ENCODE data around the gene POU3F1. TPM values are rescaled to one million over a fixed set of nuclear protein-coding genes. Genes with fewer than 3 reads are reported as not detected.

The POU3F1 gene
- total RNA-seq, 1 donor from 2014 or later: 0.45 TPM

- no peak for TF ChIP-seq CTCF (IDR thresholded peaks at IDR 0.05; ENCODE audit: unreplicated experiment)
- DNase-seq (ENCODE audit: low spot score in 2 of 2, unreplicated experiment in 2 of 2): no peak
- H3K4me1 Mint-ChIP-seq: peaks cover 13% of the 10 kb centered on the region
Observed at GRCh38 chr1:38014171-38014570, 32.4 kb downstream of the POU3F1 start.

GRCh38 chr1:38013227-38013622 lies 33.4 kb downstream of the POU3F1 start:
- TF ChIP-seq CTCF (IDR thresholded peaks at IDR 0.05; ENCODE audit: unreplicated experiment): no peak
- H3K4me1 Mint-ChIP-seq: peaks cover 13% of the 10 kb centered on the region
- no peaks in the 10 kb centered on the region for H3K9me3 Mint-ChIP-seq
- peak overlapping the region; percentile 94 for H3K4me3 Mint-ChIP-seq
- DNase-seq (ENCODE audit: low spot score in 2 of 2, unreplicated experiment in 2 of 2): no peak
- no peaks in the 10 kb centered on the region for H3K27me3 Mint-ChIP-seq (ENCODE audit: low read depth)
- peak overlapping the region; percentile 98 for H3K27ac Mint-ChIP-seq
- peaks cover 8% of the 10 kb centered on the region for H3K36me3 Mint-ChIP-seq

More at GRCh38 chr1:38014171-38014570, 32.4 kb downstream of the POU3F1 start:
- Mint-ChIP-seq H3K36me3 (peaks cover 12% of the 10 kb centered on the region), H3K9me3 (no peaks in the 10 kb centered on the region), H3K4me3 (peak overlapping the region; percentile 94), H3K27me3 (ENCODE audit: low read depth) (no peaks in the 10 kb centered on the region), H3K27ac (peak overlapping the region; percentile 39)

- no peak for TF ChIP-seq CTCF (IDR thresholded peaks at IDR 0.05; ENCODE audit: unreplicated experiment)
- peak; percentile 87 to 89 for DNase-seq (ENCODE audit: low spot score in 2 of 2, unreplicated experiment in 2 of 2)
- H3K36me3 Mint-ChIP-seq: peaks cover 7% of the 10 kb centered on the region
- H3K27me3 Mint-ChIP-seq (ENCODE audit: low read depth): no peaks in the 10 kb centered on the region
- H3K27ac Mint-ChIP-seq: peak within 1 kb of the TSS; percentile 98
- peak within 1 kb of the TSS; percentile 94 for H3K4me3 Mint-ChIP-seq
- peaks cover 13% of the 10 kb centered on the region for H3K4me1 Mint-ChIP-seq
- no peaks in the 10 kb centered on the region for H3K9me3 Mint-ChIP-seq
Observed at GRCh38 chr1:38012363-38013226, 34.0 kb downstream of the POU3F1 start, which contains the start of gene UTP11. Gene UTP11 (plus strand): TSS chr1:38012734. CDS start chr1:38012803, 69 bp downstream.

- no peak for DNase-seq (ENCODE audit: low spot score in 2 of 2, unreplicated experiment in 2 of 2)
- Mint-ChIP-seq H3K27me3 (ENCODE audit: low read depth) (no peaks in the 10 kb centered on the region), H3K27ac (no peak overlapping the region), H3K4me1 (peaks cover 9% of the 10 kb centered on the region), H3K4me3 (no peak overlapping the region), H3K36me3 (no peaks in the 10 kb centered on the region), H3K9me3 (no peaks in the 10 kb centered on the region)
- no peak for TF ChIP-seq CTCF (IDR thresholded peaks at IDR 0.05; ENCODE audit: unreplicated experiment)
Observed at GRCh38 chr1:38009841-38010180, 36.8 kb downstream of the POU3F1 start.

GRCh38 chr1:38009088-38009840 lies 37.3 kb downstream of the POU3F1 start:
- no peak overlapping the region for H3K4me3 Mint-ChIP-seq
- H3K36me3 Mint-ChIP-seq: no peaks in the 10 kb centered on the region
- no peak overlapping the region for H3K27ac Mint-ChIP-seq
- H3K4me1 Mint-ChIP-seq: peaks cover 14% of the 10 kb centered on the region
- no peak for TF ChIP-seq CTCF (IDR thresholded peaks at IDR 0.05; ENCODE audit: unreplicated experiment)
- no peak for DNase-seq (ENCODE audit: low spot score in 2 of 2, unreplicated experiment in 2 of 2)
- H3K9me3 Mint-ChIP-seq: no peaks in the 10 kb centered on the region
- H3K27me3 Mint-ChIP-seq (ENCODE audit: low read depth): no peaks in the 10 kb centered on the region

All from mesothelial cell of epicardium (in vitro differentiated cells).